Measurements from ENCODE around the gene CSF2.

Gene CSF2
- long read RNA-seq, donor 1 = 0 reads
- long read RNA-seq, donor 2 = 0 reads
- long read RNA-seq, donor 3 = 0 reads
- long read RNA-seq, donor 4 = 0 reads
- long read RNA-seq, donor 5 = 0 reads
- long read RNA-seq, donor 6 = 0 reads
- long read RNA-seq, donor 7 = 0 reads
- long read RNA-seq, donor 8 = 0 reads

DNA sequence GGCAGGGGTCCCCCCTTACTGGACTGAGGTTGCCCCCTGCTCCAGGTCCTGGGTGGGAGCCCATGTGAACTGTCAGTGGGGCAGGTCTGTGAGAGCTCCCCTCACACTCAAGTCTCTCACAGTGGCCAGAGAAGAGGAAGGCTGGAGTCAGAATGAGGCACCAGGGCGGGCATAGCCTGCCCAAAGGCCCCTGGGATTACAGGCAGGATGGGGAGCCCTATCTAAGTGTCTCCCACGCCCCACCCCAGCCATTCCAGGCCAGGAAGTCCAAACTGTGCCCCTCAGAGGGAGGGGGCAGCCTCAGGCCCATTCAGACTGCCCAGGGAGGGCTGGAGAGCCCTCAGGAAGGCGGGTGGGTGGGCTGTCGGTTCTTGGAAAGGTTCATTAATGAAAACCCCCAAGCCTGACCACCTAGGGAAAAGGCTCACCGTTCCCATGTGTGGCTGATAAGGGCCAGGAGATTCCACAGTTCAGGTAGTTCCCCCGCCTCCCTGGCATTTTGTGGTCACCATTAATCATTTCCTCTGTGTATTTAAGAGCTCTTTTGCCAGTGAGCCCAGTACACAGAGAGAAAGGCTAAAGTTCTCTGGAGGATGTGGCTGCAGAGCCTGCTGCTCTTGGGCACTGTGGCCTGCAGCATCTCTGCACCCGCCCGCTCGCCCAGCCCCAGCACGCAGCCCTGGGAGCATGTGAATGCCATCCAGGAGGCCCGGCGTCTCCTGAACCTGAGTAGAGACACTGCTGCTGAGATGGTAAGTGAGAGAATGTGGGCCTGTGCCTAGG, at the start of gene CSF2:
Gene CSF2 (plus strand): TSS at position 559 of the 783 bp plus-strand sequence. CDS start 35 bp downstream, at position 594.
- DNase-seq = no peak

DNA sequence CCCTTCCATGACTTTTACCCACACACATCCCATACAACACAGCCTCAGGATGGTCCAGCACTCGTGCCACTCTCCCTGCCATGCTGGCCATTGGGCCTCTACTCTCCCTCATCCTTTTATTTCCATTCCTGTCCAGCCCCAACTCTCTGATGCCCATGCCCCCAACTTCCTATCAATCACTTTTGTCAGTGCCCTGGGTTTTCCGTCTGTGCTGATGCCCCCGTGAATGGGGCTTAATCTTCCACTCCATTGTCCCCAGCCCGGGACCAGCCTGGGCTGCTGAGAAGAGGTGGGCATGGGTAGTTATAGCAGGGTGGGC, 49.5 kb upstream of the CSF2 start:
- no peak for DNase-seq

DNA sequence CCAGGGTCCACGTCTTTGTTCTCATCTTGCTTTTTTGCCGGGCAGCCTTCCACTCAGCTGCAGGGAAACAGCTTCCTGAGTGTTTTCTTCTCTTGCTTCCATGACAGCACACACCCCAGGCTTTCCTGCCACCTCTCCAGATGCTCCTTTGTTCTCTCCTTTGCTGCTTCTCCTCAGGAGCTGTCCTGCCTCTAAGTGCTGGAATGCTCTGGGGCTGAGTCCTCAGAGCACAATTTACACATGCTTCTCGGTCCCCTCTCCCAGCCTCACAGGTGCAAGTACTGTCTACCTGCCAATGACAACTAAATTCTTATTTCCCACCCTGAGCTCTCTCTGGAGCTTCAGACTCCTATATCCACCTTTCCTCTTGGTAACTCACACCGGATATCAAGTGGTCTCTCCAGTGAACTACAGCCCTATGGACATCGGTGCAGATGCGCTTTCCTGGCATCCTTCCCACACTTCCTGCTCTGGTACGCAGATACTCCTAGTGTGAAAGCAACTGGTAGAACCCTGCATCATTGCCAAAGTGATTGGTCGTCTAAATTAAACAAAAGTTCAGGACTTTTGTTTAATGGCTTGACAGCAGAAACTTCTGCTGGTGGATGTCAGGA, 48.7 kb upstream of the CSF2 start:
- DNase-seq = no peak

- no peak for DNase-seq
These were observed 48.1 kb upstream of the CSF2 start for GRCh38 chr5:132025403-132025971.

- no peak for DNase-seq
These were observed 47.0 kb upstream of the CSF2 start for GRCh38 chr5:132026516-132027008.

GRCh38 chr5:132027027-132027426, 46.6 kb upstream of the CSF2 start:
- no peak for DNase-seq

- no peak for DNase-seq
These were observed 43.8 kb upstream of the CSF2 start for GRCh38 chr5:132029609-132030330.

- DNase-seq = no peak
These were observed 43.0 kb upstream of the CSF2 start for GRCh38 chr5:132030610-132031009.

DNA sequence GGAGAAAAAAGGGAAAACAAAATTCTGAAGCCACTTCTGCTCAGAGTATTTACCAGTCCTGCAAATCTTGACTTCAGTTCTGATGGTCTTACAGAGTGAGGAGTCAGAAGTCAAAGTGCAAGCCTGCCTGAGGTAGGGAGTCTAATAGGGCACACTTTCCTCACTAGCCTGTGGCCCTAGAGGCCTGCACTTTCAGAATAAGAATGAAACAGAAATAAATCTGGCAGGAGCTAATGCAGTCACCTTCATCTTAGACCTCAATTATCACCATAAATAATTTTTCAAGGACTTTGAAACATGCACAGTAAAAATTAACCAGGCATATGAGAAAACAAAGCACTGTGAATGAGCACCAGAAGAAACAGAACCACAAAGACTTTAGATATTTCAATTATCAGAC, 41.4 kb upstream of the CSF2 start:
- DNase-seq = no peak

- no peak for DNase-seq
These were observed 40.5 kb upstream of the CSF2 start for GRCh38 chr5:132033122-132033521.

- no peak for DNase-seq
These were observed 36.2 kb upstream of the CSF2 start for GRCh38 chr5:132037353-132037752.

- DNase-seq = no peak
These were observed 29.4 kb upstream of the CSF2 start for GRCh38 chr5:132044207-132044606.

DNA sequence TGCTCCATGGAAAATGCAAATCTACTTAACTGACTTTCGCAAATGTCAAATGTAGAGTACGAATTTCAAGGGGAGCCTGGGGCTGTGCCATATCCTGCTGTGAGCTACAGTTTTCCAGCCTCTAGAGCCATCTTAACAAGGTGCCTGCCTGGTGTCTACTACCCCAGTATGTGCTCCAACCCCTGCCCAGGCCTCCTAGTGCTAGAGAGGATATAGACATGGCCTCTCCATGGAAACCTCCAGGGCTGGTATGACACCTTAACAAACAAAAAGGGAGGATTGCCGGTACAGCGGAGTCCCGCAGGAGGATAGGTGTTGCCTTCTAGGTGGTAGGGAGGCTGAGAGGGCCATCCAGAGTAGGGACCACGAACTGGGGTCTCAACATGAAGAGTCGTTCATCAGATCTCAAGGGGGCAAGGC, 26.7 kb upstream of the CSF2 start:
- no peak for DNase-seq

- DNase-seq = no peak
These were observed 24.5 kb upstream of the CSF2 start for GRCh38 chr5:132049093-132049492.

- no peak for DNase-seq
These were observed 24.0 kb upstream of the CSF2 start for GRCh38 chr5:132049559-132049958.

GRCh38 chr5:132050136-132050535, 23.5 kb upstream of the CSF2 start:
- no peak for DNase-seq

- no peak for DNase-seq
These were observed 22.7 kb upstream of the CSF2 start for GRCh38 chr5:132050661-132051552.

- DNase-seq = no peak
These were observed 21.1 kb upstream of the CSF2 start for GRCh38 chr5:132052520-132052919.

DNA sequence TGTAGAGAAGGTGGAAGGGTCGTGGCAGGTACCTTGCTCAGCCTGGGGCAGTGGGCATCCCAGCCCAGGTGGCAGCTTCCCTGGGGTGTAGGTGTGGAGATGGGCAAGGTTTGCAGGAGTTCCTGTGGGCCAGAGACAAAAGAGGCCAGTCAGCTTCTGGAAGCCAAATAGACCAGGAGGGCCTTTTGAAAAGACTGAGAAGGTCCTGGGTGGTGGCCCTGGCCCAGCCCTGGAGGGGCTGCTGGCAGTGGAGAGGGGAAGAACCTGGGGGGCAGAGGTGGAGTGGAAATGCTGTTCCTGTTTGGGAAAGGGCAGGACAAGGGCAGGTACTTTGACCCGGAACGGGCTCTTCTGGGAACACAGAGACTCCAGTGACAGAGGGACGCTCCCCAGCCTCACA, 20.1 kb upstream of the CSF2 start:
- DNase-seq = no peak

GRCh38 chr5:132054031-132054696, 19.4 kb upstream of the CSF2 start:
- DNase-seq = no peak
